SU-DHL-6 (cell line): ENCODE measurements around the gene RLF.

Experiments
- EZH2phosphoT487 ChIP-seq: fragments of 200-600 bp; sonication (generic), shearing (Covaris generic); conservative IDR thresholded peaks from 2 replicates; pipeline ENCODE4 v1.6.1; 2018; ENCODE audit warnings: mild to moderate bottlenecking, antibody characterized with exemption, low read length, moderate library complexity, mixed read lengths
- TF ChIP-seq, protein P1 (sequence below): fragments of 200-600 bp; sonication (generic); IDR thresholded peaks from one replicate; pipeline ENCODE4 v1.5.1; 2017; ENCODE audit warnings: antibody characterized with exemption, mild to moderate bottlenecking, low read length, moderate library complexity; ENCODE audit not compliant: insufficient read depth, poor library complexity, severe bottlenecking

DNA sequence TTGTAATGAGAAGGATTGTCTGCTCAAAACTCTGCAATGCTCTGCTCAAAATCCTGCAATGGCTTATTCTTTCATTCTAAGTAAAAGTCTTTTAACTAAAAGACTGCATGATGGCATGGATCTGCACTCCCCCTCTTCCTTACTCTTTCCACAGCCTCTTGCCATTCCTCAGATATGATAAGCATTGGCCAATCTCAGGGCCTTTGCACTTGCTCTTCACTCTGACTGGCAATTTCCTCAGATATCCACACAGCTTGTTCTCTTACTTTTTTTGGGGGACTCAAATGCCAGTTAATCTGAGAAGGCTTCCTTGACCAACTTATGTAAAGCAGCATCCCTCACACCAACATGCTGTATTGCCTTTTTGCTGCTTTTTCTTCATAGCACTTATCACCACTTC is 94.0 kb downstream of the RLF start:
- TF ChIP-seq, protein P1, sequence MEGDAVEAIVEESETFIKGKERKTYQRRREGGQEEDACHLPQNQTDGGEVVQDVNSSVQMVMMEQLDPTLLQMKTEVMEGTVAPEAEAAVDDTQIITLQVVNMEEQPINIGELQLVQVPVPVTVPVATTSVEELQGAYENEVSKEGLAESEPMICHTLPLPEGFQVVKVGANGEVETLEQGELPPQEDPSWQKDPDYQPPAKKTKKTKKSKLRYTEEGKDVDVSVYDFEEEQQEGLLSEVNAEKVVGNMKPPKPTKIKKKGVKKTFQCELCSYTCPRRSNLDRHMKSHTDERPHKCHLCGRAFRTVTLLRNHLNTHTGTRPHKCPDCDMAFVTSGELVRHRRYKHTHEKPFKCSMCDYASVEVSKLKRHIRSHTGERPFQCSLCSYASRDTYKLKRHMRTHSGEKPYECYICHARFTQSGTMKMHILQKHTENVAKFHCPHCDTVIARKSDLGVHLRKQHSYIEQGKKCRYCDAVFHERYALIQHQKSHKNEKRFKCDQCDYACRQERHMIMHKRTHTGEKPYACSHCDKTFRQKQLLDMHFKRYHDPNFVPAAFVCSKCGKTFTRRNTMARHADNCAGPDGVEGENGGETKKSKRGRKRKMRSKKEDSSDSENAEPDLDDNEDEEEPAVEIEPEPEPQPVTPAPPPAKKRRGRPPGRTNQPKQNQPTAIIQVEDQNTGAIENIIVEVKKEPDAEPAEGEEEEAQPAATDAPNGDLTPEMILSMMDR, result no peak
- TF ChIP-seq EZH2phosphoT487, result no peak
